Esophagus squamous epithelium (tissue), 4 donors: ENCODE data around the gene FOCAD.

Source experiments
- POLR2A ChIP-seq, 4 donors: fragments of 450-650 bp; IDR thresholded peaks; one replicate each; pipeline ENCODE4 v1.6.1; 2017; ENCODE audit warnings: antibody characterized with exemption in 4 of 4, mild to moderate bottlenecking in 4 of 4, moderate library complexity in 3 of 4
- TF ChIP-seq, protein P1 (sequence below), 6 experiments: fragments of 450-650 bp in 4 of 6; fragments of 200-600 bp in 2 of 6; sonication (generic) in 2 of 6; IDR thresholded peaks; one replicate each; pipeline ENCODE4 v1.5.1; 2016 to 2019; ENCODE audit warnings: antibody characterized with exemption in 6 of 6, mild to moderate bottlenecking in 4 of 6, moderate library complexity in 4 of 6

DNA sequence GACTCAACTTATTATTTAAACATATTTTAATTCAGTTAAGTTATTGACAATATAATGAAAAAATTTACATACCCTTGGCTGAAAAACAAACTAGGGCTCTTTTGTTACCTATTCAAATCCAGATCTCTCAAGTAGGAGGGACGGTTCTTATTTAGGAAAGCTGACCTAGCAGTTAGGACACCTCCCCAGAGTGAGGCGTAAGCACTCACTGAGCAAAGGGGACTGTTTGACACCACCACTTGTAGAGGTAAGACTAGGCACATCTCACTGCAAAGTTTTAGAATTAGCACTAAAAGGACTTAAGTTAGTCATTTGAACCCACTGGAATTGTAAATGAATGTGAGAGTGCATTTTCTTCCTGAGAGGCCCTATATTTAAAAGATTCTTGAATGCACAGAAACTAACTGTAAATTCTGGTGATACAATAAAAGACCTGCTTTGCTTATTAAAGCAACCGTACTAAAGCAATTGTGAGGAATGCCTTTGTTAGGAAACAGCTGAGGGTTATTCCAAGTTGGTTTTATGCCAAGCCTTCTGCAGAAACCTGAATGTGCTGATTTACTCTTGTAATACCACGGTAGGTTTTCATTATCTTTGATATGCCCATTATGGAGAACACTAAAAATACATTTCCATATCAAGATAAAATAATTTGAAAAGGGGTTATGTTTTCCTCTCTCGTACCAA is 331.2 kb downstream of the FOCAD start:
- TF ChIP-seq, protein P1, sequence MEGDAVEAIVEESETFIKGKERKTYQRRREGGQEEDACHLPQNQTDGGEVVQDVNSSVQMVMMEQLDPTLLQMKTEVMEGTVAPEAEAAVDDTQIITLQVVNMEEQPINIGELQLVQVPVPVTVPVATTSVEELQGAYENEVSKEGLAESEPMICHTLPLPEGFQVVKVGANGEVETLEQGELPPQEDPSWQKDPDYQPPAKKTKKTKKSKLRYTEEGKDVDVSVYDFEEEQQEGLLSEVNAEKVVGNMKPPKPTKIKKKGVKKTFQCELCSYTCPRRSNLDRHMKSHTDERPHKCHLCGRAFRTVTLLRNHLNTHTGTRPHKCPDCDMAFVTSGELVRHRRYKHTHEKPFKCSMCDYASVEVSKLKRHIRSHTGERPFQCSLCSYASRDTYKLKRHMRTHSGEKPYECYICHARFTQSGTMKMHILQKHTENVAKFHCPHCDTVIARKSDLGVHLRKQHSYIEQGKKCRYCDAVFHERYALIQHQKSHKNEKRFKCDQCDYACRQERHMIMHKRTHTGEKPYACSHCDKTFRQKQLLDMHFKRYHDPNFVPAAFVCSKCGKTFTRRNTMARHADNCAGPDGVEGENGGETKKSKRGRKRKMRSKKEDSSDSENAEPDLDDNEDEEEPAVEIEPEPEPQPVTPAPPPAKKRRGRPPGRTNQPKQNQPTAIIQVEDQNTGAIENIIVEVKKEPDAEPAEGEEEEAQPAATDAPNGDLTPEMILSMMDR (IDR thresholded peaks at IDR 0.05): no peak
- TF ChIP-seq POLR2A (IDR thresholded peaks at IDR 0.05): no peak
